GM18511 (cell line): ENCODE measurements around the gene PCDHGB7.
"Not testable (repeated sequence)": the region's sequence is repeated elsewhere in the genome, so short reads cannot be mapped to it uniquely, and the experiment has no call there.

Experiments used
- ATAC-seq: cut with Tn5 transposase; IDR thresholded peaks from one replicate; pipeline ENCODE4 v1.9.1; 2021; ENCODE audit warnings: mild to moderate bottlenecking, moderate library complexity; ENCODE audit not compliant: unreplicated experiment

The PCDHGB7 gene

DNA sequence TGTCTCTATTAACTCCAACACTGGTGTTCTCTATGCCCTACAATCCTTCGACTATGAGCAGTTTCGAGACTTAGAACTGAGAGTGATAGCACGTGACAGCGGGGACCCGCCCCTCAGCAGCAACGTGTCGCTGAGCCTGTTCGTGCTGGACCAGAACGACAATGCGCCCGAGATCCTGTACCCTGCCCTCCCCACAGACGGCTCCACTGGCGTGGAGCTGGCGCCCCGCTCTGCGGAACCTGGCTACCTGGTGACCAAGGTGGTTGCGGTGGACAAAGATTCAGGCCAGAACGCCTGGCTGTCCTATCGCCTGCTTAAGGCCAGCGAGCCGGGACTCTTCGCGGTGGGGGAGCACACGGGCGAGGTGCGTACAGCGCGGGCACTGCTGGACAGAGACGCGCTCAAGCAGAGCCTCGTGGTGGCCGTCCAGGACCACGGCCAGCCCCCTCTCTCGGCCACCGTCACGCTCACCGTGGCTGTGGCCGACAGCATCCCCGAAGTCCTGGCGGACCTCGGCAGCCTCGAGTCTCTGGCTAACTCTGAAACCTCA, 5.3 kb downstream of the PCDHGB7 start:
- ATAC-seq = no peak

- ATAC-seq = no peak
These were observed 10.4 kb downstream of the PCDHGB7 start for GRCh38 chr5:141427783-141428426.

DNA sequence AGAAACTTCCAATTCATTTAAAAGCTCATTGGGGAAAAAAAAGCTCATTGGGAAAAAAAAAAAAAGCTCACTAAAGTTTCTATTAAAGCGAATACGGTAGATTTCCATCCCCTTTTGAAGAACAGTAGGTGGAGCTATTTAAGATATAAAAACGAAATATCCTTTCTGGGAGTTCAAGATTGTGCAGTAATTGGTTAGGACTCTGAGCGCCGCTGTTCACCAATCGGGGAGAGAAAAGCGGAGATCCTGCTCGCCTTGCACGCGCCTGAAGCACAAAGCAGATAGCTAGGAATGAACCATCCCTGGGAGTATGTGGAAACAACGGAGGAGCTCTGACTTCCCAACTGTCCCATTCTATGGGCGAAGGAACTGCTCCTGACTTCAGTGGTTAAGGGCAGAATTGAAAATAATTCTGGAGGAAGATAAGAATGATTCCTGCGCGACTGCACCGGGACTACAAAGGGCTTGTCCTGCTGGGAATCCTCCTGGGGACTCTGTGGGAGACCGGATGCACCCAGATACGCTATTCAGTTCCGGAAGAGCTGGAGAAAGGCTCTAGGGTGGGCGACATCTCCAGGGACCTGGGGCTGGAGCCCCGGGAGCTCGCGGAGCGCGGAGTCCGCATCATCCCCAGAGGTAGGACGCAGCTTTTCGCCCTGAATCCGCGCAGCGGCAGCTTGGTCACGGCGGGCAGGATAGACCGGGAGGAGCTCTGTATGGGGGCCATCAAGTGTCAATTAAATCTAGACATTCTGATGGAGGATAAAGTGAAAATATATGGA, 13.0 kb downstream of the PCDHGB7 start, which contains the start of gene PCDHGA12:
Gene PCDHGA12 (plus strand): TSS at position 176 of the 782 bp plus-strand sequence. CDS start 253 bp downstream, at position 429.
- peak; percentile 96 for ATAC-seq

DNA sequence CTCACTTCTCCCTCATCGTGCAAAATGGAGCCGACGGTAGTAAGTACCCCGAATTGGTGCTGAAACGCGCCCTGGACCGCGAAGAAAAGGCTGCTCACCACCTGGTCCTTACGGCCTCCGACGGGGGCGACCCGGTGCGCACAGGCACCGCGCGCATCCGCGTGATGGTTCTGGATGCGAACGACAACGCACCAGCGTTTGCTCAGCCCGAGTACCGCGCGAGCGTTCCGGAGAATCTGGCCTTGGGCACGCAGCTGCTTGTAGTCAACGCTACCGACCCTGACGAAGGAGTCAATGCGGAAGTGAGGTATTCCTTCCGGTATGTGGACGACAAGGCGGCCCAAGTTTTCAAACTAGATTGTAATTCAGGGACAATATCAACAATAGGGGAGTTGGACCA, 13.8 kb downstream of the PCDHGB7 start:
- no peak for ATAC-seq

- not testable (repeated sequence) for ATAC-seq
These were observed 14.8 kb downstream of the PCDHGB7 start for GRCh38 chr5:141432308-141432707.

DNA sequence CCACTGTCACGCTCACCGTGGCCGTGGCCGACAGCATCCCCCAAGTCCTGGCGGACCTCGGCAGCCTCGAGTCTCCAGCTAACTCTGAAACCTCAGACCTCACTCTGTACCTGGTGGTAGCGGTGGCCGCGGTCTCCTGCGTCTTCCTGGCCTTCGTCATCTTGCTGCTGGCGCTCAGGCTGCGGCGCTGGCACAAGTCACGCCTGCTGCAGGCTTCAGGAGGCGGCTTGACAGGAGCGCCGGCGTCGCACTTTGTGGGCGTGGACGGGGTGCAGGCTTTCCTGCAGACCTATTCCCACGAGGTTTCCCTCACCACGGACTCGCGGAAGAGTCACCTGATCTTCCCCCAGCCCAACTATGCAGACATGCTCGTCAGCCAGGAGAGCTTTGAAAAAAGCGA, 15.2 kb downstream of the PCDHGB7 start:
- ATAC-seq = not testable (repeated sequence)

- ATAC-seq = no peak
These were observed 16.5 kb downstream of the PCDHGB7 start for GRCh38 chr5:141434006-141434405.

DNA sequence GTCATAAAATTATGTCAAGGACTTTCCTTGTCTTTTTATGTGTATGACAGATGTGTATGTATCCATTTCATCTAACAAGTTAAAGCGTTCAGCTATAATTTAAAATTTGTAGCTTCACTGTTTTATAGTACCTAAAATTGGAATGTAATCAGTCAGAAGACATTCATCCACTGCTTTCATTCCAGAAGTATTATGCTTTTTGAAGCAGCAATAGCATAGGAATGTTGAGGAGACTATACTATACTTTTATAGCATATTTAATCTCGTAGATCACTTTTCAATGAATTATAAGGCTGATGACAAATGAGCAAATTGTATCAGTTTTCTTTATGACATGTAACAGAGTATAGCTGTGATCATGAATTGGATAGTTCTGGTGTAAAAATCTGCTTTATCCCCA, 19.7 kb downstream of the PCDHGB7 start:
- ATAC-seq = no peak

- no peak for ATAC-seq
These were observed 22.1 kb downstream of the PCDHGB7 start for GRCh38 chr5:141439411-141440141.

DNA sequence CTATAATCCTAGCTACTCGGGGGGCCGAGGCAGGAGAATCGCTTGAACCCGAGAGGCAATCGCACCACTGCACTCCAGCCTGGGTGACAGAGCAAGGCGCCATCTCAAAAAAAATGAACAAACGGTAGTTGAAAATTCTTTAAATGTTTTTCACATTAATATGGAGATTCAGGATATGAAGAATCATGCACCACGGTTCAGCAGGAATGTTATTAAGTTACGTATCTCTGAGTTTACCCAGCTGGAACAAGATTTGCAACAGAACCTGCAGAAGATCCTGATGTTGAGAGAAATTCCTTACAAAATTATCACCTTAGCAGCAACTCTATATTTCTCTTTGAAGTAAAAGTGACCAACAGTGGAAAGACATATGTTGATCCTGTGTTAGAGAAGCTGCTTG, 22.9 kb downstream of the PCDHGB7 start:
- ATAC-seq = no peak

DNA sequence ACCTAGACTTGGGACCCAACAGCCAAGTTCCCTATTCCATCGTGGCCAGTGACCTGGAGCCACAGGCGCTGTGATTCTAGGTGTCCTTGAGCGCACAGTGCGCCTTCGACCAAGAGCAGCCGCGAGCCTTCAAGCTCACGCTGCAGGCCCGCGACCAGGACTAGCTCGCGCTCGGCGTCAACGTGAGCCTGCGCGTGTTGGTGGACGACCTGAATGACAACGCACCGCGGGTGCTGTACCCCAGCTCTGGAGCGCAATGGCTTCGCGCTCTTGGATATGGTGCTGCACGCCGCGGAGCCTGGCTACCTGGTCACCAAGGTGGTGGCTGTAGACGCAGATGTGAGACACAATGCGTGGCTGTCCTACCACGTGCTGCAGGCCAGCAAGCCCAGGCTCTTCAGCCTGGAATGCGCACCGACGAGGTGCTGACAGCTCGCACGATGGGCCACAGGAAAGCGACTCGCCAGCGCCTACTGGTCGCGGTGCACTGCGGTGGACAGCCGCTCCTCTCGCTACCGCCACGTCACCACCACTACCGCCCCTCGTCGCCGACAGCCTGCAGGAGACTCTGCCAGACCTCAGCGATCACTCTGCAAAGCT, 24.2 kb downstream of the PCDHGB7 start:
- no peak for ATAC-seq

DNA sequence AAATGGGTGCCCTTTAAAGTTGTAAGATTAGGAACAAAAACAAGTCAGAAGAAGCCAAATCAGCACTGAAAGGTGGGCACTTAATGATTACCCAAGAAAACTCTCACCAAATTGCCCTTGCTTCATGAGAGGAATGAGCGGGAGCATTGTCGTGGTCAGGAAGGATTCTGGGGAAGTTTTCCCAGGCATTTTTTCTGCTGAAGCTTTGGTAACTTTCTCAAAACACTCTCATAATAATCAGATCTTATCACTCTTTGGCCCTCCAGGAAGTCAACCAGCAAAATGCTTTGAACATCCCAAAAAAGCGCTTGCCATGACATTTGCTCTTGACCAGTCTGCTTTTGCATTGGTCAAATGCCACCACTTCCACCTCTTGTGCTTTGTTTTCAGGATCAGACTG, 47.9 kb downstream of the PCDHGB7 start:
- ATAC-seq = no peak
